ENCODE results near the gene SPATA13.

DNA sequence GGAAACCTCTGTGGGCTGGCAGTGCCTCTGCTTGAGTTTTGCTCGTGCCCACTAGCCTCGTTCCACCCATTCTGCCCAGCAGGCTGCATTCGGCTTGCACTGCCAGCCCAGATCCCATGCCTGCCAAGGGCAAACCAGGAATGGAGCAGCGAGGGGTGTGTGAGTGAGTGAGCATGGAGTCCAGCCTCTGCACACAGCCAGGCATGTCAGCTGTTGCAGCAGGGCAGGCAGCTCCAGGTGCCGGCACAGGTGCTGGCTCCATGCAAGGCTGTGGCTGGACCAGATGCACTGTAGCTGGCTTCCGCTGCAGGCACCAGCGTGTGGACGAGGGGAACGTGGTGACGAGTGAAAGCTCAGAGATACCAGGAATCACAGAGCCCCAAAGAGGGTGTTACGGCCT is 64.5 kb downstream of the SPATA13 start:
- TF ChIP-seq, protein P1, sequence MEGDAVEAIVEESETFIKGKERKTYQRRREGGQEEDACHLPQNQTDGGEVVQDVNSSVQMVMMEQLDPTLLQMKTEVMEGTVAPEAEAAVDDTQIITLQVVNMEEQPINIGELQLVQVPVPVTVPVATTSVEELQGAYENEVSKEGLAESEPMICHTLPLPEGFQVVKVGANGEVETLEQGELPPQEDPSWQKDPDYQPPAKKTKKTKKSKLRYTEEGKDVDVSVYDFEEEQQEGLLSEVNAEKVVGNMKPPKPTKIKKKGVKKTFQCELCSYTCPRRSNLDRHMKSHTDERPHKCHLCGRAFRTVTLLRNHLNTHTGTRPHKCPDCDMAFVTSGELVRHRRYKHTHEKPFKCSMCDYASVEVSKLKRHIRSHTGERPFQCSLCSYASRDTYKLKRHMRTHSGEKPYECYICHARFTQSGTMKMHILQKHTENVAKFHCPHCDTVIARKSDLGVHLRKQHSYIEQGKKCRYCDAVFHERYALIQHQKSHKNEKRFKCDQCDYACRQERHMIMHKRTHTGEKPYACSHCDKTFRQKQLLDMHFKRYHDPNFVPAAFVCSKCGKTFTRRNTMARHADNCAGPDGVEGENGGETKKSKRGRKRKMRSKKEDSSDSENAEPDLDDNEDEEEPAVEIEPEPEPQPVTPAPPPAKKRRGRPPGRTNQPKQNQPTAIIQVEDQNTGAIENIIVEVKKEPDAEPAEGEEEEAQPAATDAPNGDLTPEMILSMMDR (conservative IDR thresholded peaks at IDR 0.05 in 1 of 2, IDR thresholded peaks at IDR 0.05 in 1 of 2; ENCODE audit: low read depth in 1 of 2, low read length in 2 of 2) = no peak
- TF ChIP-seq EZH2 (IDR thresholded peaks at IDR 0.05; ENCODE audit: low read length, missing control alignments) = no peak

Measured in fibroblast of lung (primary cell).